CD4-positive, alpha-beta T cell treated with Interleukin-17A for 1 hour (primary cell): Measurements from ENCODE around the gene CDX1.

Experiments used
- DNase-seq: peaks from one replicate; pipeline ENCODE4 v3.0.0-alpha.2; 2020

Gene CDX1

DNA sequence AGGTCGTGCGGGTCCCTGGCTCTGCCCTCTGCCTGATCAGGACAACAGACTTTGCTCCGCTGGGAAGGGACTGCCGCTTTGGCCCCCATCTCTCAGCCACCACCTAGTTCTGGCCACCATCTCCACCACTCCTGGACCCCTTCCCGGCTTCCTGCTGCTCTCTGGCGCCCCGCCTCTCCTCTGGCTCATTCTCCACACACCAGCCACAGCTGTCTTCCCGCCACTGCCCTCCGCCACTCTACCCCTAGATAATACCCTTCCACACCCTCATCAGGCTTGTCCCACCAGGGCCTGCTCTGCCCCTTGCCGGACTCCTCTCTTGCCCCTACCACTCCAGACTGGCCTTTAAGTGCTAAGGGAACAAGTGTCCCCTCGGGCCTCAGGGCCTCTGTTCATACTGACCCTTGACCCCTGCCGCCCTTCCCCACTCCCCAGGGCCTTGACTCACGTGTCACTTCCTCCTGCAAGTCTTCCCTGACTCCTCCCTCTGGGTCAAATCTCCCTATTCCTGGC lies 3.0 kb upstream of the CDX1 start:
- no peak for DNase-seq

DNA sequence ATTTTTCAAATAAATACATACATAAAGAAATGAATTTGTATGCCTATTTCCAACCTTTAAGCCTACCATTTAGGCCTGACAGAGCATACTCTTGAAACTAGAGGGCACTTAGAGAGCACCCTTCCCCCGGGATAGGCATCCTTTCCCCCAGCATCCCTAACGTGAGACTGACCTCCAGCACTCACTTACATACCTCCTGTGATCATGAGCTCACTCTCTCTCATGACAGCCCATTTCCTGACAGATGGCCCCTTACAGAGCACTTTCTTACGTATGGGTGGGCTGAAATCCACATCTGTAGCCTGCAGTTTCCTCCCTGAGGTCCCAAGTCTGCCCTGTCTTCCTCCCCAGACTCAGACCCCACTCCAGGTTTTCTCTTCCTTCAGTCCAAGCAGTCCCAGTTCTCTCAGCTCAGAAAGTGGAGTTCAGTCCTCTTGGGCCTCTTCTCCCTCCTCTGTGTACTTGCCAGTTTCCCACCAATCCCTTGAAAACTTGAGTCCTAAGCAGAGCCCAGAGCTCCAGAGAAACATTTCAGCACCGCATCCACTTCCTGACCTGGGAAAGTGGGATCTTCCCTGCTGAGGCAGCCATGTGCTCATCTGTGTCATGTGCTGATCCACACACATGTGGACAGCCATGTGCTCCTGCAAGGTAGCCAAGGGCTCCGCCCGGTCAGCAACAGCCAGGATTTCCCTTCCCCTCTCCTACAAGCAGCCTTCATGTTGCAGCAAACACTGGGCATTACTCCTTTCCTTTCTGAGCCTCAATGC lies 2.2 kb upstream of the CDX1 start:
- DNase-seq: no peak

DNA sequence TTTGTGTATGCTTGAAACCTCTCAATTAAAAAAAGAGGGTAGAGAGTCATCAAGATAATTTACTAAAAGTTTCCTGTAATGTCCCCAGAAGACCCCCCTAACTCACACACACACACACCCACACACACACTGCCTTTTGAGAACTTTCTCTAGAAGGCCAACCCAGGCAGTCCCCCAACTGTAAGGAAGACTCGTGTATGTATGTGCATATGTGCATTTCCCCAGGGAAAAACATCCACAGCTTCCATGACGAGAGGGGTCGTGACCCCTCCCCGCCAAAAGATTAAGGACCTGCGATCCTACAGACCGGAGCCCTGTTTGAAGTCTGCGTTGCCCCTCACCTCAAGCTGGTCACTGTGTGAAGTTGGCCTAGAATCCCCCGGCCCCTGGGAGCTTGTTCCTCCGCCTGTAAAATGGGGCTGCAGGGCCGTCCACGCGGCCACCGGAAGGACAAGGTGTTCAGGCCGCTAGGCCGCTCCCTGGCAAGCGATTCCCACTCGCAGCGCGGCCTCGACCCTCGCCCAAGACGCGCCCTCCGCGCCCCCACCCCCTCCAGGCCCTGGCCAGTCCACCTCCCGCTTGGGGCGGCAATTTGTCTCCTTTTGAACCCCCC lies 435 bp upstream of the CDX1 start:
- DNase-seq: no peak

DNA sequence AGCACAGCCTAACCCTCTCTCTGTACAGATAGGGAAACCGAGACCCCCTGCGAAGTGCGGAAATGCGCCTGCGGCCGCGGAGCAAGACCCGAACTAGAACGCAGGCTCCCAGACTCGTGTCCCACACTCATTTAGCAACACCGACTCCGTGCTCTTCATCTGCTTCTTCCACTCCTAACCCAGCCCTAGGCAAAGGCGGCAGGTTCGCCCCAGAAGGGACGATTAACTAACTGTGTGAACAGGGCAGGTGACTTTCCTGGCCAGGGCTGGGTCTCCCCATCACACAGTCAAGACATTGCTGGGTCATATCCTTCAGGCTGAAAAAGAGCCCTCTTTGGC lies 903 bp downstream of the CDX1 start:
- DNase-seq: no peak

DNA sequence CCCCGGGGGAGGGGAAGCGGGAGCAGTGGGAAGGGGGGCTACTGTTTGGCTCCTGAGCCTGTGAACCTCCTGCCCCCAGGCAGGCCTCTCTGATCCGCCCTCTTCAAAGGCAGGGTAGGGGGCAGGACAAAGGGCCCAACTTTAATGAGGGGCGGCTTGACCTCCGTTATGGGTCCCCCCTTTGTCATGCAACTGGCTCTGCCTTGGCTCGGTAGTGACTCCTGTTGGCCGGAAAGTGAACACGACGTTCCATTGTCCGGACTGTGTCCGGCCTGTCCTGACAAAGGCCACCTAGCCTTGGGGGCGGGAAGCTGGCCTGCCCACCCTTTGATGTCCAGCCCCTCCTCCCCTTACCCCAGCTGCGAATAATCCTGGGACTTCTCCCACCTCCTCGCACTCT lies 1.3 kb downstream of the CDX1 start:
- no peak for DNase-seq

DNA sequence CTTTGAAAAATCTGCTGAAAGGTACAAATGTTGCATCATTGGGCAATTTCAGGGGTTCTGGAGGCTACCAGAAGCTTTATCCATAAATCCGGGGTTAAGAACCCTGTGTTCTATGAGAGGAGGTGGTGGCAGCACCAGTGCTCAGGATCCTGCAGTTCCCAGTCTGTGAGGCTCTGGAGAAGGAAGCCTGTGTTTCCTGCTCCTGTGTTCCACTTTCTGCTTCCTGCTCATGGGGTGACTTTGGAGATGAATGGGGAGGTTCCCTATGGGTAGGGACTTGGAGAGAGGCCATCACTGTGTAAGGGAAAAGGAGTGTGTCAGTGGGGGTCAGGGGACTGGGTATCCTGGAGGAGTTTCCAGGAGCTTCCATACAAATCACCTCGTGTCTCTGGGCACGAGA lies 2.3 kb downstream of the CDX1 start:
- DNase-seq: no peak

DNA sequence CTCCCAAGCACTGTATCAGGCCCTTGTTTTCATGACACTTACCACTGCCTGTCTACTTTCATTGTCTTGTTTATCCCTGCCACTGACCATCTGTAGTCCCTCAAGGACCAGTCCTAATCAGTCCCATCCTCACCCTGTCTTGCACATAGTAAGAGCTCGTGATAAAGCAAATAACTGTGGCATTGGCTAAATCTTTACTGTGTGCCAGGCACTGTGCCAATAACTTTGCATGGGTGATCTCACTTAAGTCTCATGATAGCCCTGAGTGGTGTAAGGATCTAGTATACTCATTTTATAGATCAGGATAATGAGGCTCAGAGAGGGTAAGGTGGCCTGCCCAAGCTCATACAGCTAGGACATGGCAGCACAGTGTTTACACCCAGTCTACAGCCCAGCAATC lies 5.6 kb downstream of the CDX1 start:
- no peak for DNase-seq

DNA sequence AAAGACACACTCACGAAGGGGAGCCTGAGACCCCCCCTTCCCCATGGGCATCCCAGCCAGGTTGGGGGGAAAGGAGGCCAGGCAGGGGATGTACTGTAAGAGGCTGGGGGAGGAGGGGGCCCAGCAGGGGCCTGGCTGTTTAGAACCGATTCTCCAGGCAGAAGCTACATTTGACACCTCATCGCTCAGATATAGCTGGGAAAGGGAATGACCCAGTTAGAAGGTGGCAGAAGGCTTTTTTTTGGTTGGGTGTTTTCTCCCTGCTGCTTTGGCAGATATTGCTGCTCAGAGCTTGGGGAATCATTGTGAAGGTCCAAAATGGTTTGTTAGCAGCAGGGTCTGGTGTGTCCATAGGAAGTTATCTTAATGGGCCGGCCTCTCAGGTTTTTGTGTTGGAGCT lies 6.0 kb downstream of the CDX1 start:
- no peak for DNase-seq

DNA sequence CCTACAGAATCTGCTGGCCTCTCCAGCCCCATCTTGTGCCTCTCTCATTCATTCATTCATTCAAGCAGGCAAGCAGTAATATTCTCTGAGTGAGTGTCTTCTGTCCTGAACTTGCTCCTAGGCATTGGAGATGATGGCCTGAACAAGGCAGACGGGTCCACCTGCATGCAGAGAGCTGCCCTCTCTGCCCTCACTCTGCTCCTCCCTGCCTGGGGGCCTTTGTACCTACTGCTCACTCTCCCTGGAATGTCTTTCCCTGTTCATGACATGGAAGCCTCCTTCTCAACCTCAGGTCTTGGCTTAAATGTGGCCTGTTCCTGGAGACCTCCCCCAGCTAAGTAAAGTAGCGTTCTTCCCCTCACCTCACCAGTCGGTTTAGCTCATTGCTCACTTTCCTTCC lies 6.6 kb downstream of the CDX1 start:
- no peak for DNase-seq

DNA sequence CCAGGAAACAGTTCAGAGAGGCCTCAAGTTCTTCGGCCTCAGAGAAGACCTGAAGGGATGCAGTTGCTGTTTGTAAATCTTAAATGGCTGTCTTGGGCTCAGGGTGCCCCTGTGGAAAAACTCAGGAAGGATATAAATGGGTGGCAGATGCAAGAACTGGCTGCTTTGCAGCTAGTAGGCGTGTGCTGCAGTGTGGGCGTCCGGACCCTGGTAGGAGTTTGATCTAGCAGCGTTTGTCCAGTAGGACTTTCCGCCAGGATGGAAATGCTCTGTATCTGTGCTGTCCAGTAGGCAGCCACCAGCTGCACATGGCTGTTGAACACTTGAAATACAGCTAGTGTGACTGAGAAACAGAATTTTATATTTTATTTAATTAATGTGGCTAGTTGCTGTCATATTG lies 7.7 kb downstream of the CDX1 start:
- DNase-seq: no peak

DNA sequence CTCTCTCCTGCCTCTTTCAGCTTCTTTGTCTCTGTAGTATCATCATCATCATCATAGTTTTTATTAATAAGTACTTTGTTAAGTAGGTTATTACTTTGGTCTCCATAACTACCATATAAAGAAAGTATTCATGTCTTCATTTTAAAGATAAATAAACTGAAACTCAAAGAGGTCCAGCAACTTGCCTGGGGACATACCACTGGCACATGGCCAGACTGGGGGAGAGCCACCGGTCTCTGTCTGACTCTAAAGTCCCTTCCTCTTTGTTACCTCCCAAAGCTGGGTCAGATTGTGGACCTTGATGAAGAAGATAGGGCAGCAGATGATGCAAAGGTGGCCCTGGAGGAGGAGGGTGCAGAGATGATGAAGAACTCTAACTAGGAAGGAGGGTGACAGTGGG lies 8.5 kb downstream of the CDX1 start:
- no peak for DNase-seq

DNA sequence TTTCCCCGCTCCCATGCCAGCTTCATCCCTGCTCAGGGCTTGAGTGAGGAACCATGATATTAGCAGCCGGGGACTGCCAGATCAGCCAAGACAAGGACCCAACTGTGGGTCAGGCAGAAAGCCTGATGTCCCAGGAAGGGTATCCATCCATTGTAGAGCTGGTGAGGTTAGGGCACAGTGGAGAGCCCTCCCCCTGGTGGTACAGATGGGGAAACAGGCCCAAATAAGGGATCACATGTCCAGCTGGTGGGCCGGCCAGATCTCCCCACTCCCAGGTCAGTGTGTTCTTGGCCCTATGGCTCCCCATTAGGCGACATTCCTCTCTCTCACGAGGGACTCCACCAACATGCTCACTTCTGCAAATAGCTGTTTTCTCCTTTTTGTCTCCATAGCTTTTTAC lies 9.0 kb downstream of the CDX1 start:
- DNase-seq: no peak

DNA sequence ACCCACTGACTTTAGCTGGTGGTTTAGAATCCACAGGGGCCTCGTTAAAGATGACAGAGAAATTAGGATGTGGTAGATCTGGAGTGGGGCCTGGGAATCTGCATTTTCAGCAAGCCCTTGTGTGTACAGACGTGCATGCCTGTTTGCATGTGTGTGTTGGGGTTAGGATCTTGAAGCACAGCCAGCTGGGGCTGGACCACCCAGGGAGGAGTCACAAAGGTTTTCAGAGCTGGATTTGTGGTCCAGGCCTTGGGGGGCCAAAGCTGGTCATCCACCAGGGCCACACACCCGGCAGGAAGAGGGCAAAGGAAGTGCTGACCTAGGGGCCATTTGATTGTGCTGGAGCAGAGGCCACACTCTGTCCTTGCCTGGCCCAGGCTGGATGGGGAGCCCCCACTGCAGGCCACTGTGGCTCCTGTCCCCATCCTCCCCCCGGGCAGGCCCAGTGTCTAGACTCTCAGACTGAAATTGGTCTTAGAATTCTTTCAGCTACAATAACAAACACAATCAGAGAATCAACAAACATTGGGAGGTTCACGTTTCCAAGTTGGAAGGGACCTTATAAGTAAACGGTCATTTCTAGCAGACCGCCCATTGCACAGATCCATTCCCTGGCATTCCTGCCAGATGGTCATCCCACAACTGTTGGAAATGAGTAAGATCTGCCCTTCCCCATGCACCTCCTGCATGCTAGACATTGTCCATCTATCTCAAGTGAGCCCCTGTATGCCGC lies 10.3 kb downstream of the CDX1 start:
- DNase-seq: no peak

DNA sequence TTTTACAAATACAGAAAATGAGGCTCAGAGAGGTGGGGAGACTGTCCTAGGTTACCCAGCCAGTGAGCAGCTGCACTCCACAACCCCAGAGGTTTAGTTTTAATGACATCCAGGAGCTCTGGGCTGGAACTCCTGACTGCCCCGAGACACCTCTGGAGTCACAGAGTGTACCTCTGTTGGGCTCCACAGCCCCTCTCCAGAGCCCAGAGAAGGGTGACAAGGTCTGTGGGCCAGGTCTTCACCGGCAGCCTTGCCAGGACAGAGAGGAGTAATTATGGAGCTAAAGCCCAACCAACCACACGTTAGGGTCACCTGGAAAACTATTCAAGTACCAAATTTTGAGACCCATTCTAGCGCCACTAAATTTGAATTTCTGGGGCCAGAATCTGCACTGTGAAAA lies 11.1 kb downstream of the CDX1 start:
- DNase-seq: no peak

DNA sequence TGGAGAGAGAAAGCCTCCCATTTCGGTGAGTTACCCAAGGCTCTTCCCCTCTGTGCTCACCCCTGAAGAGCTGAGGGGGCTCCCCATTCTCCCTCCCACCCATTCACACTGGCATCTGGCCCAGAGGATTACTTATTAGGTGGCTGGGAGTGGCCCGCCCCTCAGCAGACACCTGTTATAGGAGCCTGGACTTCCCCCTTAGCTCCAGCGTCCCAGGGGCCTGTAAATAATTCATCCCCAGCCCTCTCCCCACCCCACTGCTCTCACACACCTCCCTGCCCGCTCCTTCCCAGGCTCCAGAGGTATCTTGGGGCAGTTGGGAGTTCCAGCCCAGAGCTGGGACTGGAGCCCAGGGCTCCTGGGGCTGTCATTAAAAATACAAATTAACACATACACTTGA lies 11.7 kb downstream of the CDX1 start:
- no peak for DNase-seq

DNA sequence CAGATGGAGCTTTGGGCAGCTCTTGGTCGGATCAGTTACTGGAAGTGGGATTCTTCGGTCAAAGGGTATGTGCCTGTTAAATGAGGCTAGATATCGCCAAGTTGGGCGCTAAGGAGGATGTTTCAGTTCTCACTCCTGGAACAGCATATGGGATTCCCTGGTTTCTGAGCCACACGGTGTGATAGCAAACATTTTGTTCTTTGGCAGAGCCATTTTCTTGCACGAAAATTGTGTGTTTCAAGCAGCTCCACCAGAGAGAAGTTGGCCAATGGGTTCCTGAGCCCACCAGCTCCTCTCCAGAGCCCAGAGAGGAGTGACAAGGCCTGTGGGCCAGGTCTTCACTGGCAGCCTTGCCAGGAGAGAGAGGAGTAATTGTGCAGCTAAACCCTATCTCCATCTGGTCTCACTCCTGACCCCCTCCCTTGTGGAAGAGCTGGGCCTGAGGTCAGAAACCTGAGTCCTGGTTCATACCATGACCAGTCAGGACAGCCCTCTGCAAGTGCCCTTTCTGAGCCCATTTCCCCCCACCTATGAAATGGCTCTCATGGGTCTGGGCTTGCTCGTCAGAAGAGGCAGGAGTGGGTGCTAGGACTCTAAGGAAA lies 12.5 kb downstream of the CDX1 start:
- DNase-seq: no peak

DNA sequence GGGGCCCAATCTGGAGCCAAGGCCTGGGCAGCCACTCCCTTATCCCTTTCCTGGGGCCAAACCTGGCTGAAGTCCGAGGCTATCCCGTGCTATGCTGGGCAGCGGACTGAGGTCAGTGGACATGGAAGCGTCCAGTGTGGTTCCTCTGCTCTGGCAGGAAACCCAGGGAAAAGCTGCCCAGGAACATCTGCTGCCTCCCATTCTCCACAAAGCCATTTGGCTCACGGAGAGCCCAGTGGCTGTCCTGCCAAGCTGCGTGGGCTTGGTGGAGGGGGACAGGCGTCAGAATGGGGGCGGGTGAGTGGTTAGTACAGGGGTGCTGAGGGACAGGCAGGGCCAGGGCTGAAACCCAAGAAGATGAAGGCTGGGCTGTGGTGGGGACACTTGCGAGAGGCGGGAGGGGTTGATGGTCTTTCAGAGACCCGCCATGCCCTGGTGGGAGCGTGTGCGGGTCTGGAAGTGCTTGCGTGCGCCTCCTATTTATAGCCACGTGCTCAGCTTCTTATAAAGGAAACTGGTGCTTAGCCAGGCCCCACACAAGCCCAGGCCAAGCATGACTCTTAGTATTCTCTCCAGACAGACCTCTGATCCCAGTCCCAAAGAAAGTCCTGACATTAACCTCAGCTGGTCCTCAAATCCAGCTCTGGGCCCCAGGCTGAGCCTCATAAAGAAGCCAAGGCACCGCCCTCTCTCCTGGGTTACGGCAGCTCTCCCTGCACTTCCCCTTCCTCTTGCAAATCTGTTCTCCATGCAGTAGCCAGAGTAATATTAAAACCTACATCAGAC lies 13.9 kb downstream of the CDX1 start:
- DNase-seq: no peak

DNA sequence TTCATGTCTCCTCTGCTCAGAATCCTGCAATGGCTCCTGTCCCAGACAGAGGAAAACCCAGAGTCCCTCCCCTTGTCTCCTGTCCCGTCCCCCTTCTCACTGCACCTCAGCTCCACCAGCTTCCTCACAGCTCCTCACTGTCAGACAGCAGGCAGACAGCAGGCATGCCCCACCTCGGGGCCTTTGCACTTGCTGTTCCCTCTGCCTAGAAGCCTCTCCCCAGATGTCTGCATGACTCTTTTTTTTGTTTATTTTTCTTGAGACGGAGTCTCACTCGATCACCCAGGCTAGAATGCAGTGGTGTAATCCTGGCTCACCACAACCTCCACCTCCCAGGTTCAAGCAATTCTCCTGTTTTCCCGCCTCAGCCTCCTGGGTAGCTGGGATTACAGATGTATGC lies 14.4 kb downstream of the CDX1 start:
- DNase-seq: no peak

DNA sequence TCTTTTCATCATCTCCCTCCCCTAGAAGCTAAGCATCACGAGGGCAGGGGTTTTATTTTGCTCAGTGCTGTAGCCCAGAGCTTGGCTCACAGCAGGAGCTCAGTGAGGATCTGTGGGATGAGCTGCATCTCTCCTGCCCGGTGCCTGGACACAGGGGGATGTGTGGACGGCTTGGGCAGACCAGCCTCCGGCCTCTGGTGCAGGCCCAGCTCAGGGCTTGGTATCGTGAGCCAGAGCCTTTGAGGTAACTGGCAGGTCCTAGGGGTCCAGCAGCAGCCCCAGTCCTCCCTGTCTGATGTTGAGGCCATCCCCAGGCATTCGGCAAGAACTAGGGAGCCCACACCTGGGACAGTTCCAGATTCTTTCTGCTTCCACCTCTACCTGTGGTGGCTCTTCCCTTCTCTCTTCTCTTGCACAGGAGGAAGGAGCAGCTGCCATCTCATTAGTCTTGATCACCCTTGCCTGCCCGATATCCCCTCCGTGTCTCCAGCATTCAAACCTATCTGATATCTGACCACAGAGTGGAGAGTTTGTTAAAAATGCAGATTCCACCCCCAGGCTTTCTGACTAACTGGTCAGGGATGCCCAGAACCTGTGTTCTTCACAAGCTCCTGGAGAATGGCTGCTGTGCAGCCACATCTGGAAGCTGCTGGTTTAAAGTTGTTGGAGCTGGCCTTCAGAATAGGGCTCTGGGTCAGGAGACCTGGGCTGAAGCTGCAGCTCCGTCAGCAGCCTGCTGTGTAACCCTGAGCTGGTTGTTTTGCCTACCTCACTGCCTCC lies 15.4 kb downstream of the CDX1 start:
- DNase-seq: no peak

DNA sequence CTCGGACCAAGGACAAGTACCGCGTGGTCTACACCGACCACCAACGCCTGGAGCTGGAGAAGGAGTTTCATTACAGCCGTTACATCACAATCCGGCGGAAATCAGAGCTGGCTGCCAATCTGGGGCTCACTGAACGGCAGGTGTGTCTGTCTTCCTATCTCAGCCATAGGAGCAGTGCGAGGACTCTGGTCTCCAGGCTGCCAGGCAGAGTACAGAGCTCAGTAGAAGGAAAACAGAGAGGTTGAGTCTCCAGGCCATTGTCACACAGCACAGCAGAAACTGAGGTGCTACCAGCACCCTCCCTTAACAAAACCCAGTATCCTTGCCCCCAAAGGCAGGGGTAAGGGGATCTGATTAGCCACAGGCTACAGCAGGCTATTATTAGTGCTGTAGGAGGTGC lies 16.2 kb downstream of the CDX1 start:
- no peak for DNase-seq

DNA sequence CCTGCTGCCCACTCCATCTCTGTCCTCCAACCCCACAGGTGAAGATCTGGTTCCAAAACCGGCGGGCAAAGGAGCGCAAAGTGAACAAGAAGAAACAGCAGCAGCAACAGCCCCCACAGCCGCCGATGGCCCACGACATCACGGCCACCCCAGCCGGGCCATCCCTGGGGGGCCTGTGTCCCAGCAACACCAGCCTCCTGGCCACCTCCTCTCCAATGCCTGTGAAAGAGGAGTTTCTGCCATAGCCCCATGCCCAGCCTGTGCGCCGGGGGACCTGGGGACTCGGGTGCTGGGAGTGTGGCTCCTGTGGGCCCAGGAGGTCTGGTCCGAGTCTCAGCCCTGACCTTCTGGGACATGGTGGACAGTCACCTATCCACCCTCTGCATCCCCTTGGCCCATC lies 16.9 kb downstream of the CDX1 start:
- DNase-seq: no peak

DNA sequence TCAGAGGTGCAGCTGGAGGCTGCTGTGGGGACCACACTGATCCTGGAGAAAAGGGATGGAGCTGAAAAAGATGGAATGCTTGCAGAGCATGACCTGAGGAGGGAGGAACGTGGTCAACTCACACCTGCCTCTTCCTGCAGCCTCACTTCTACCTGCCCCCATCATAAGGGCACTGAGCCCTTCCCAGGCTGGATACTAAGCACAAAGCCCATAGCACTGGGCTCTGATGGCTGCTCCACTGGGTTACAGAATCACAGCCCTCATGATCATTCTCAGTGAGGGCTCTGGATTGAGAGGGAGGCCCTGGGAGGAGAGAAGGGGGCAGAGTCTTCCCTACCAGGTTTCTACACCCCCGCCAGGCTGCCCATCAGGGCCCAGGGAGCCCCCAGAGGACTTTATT lies 17.4 kb downstream of the CDX1 start:
- DNase-seq: no peak
